IPS DF 19.7 (cell line): ENCODE results near the gene CDCA3.
"Not testable (repeated sequence)": the region's sequence is repeated elsewhere in the genome, so short reads cannot be mapped to it uniquely, and the experiment has no call there.

Source experiments
- DNase-seq: peaks from one replicate; pipeline ENCODE4 v3.0.0-alpha.2; 2013; ENCODE audit warnings: low read depth, low spot score

CDCA3 gene

DNA sequence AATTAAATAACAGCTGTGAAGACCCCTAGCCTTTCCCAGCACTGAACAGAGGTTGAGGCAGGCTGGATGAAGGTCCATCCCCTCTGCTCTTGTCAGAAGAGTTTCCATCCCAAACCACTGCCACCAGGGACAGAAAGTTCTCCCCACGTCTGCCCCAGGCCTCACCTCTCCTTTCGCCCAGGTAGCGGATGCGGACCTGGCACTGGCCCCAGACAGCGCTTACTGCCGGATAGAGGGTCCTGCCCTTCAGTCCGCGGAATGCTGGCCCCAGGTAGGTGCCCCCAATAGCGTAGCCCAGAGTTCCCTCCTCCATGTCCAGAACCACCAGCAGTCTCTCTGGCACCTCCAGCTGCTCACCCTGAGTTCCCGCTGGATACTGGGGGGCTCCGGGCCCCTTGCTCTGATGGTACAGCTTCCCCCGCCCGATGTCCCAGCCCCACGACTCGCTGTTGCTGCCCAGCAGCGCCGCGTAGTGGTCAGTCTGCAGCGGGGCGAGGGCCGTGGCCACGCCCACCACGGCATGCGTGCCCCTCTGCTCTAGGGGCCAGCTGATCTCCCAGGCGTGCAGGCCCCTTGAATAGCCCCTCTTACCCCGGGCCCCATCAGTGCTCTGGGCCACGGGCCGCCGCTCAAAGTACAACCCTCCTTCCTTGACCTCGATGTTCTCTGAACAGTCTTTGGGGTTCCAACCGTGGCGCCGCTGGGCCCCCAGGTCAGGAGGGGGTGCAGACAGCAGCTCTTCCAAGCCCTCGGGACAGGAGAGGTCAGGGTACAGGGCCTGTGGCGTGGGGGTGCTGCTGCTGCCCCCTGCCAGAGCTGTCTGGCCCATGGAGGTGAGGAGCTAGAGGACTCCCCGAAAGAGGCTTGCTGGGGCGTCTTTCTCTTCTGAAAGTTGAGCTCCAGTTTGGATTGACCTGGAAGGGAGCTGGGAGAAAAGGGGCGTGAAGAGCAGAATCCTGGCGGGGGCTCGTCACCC lies 21.3 kb upstream of the CDCA3 start:
- no peak for DNase-seq

GRCh38 chr12:6871052-6871957 lies 20.2 kb upstream of the CDCA3 start:
- DNase-seq = no peak

- DNase-seq = not testable (repeated sequence)
Measured at GRCh38 chr12:6870304-6870703, 19.2 kb upstream of the CDCA3 start.

DNA sequence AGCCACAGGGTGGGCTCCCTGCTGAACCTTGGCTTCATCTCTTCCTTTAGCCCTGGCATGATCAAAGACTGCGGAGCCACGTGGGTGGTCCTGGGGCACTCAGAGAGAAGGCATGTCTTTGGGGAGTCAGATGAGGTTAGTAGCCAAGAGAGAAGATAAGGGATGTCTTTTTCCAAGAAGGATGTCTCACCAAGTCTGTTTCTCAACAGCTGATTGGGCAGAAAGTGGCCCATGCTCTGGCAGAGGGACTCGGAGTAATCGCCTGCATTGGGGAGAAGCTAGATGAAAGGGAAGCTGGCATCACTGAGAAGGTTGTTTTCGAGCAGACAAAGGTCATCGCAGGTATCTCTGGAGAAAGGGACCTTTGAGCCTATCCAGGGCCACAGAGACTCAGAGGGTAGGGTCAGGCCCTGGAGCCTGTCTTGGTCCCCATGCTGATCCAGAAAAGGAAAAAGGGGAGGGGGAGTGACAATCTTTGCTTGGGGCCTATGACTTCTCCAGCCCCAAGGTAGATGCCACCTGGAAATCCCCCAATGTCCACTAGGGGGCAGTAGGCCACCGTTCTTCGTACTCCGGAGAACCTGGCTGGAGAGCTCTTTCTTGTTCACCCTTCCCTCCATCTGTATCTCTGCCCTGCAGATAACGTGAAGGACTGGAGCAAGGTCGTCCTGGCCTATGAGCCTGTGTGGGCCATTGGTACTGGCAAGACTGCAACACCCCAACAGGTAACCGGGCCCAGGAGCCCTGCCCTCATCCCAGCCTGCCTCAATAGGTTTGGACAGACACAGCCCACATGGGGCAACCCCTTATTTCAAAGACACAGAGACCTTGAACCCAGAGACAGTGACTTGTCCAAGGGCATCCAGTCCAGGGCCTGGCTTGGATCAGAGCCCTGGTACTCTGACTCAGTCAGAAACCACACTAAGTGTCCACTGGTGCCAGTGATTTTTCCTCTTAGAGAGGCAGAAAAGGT lies 18.2 kb upstream of the CDCA3 start:
- DNase-seq = no peak

GRCh38 chr12:6868211-6869048 lies 17.3 kb upstream of the CDCA3 start:
- DNase-seq = no peak

GRCh38 chr12:6867413-6868210 lies 16.5 kb upstream of the CDCA3 start, which contains the start of gene TPI1:
Gene TPI1 (plus strand): TSS chr12:6867531. CDS start chr12:6867567, 36 bp downstream.
- DNase-seq = no peak

DNA sequence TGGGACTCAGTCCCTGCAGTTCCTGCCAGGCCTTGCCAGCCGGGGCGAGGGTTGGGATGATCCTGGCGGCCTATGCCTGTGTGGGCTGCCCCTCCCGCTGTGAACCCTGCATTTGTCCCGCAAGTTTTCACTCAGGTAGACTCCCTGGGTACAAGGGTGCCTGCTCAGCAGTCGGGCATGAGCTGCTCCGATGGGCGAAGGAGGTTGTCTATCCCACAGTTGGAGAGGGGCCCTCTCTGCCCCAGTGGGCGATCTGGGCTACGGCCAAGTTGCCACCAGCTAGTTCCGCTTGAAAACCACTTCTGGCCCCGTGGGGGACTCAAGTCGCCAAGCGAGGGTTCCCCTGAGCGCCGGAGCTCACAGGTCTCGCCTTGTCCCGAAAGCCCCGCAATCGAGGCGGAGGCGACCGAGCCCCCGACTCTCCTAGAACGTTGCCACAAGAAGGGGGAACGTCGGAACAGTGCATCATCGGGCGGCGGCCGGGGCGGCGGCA lies 15.9 kb upstream of the CDCA3 start:
- DNase-seq = no peak

DNA sequence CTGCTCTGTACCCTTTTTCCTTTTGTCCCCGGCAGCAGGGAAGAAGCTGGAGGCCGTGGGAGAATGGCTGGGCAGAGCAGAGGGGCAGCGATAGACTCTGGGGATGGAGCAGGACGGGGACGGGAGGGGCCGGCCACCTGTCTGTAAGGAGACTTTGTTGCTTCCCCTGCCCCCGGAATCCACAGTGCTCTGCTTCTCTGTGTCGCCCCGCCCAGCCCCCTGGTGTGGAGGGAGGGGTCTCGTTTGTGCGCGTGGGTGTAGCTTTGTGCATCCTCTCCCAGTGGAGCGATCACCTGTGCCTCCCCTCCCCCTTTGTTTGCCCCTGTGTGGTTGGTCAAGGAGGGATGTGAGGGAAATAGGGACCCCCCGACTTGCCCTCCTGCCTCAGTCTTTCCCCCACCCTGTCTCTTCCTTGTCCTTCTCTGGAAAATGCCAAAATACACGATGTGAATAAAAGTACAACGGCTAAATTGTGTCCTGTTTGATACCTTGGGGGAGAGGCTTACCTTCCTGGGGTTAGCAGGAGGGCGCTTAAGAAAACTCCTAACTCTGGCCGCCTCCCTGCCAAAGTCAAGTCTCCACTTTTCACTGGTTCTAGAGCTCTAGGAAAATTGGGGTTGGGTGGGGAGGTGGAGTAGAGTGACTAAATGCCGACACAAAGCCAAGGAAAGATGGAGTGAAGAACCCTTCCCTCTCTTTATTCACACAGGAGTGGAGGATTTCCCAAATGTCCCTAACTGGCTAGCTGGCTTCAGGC lies 15.3 kb upstream of the CDCA3 start:
- no peak for DNase-seq

GRCh38 chr12:6865307-6865706 lies 14.2 kb upstream of the CDCA3 start:
- DNase-seq = not testable (repeated sequence)

DNA sequence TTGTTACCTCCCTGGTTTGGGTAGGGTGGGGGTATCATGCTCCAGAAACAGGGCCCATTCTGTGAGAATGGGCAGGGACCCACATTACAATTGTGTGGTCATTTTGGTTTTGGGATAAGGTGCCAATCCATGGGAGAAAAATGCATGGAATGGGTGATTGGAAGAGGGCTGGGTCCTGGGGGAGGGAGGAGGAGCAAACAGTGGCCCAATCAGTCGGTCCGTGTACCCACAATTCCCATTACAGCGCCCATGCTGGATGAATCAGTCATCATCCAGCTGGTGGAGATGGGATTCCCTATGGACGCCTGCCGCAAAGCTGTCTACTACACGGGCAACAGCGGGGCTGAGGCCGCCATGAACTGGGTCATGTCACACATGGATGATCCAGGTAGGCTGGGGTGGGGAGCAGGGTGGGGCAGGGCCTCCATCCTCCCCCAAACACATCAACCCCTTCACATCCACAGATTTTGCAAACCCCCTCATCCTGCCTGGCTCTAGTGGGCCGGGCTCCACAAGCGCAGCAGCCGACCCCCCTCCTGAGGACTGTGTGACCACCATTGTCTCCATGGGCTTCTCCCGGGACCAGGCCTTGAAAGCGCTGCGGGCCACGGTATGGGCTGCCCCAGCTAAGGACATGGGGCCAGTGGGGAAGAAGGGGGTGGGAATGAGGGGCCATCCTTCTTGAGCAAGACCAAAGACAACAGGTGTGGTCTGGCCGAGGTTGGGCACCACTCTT lies 12.7 kb upstream of the CDCA3 start:
- DNase-seq = no peak

DNA sequence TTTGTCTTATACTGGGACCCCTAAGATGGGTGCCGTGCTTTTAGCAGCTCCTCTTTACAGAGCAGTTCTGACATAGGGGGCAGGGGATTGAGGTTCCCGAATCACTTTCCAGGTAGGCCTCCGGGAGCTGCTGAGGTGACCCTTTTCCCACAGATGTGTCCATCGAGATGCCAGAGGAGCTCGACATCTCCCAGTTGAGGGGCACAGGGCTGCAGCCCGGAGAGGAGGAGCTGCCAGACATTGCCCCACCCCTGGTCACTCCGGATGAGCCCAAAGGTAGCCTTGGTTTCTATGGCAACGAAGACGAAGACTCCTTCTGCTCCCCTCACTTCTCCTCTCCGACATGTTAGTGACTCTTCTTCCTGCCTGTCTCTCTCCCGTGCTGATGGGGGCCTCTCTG lies 11.9 kb upstream of the CDCA3 start:
- DNase-seq = no peak

DNA sequence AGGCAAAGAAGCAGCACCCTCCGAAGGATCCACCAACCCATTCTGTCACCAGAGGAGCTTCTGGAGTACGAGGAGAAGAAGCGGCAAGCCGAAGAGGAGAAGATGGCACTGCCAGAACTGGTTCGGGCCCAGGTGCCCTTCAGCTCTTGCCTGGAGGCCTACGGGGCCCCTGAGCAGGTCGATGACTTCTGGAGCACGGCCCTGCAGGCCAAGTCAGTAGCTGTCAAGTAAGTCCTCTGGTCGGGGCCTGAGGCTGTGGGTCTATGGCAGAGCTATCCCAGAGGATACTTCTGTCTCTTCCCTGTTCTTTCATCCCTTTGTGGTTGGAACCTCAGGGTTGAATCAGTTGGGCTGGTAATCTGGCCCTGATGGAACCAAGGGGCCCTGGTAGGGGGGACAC lies 10.3 kb upstream of the CDCA3 start:
- DNase-seq = no peak

DNA sequence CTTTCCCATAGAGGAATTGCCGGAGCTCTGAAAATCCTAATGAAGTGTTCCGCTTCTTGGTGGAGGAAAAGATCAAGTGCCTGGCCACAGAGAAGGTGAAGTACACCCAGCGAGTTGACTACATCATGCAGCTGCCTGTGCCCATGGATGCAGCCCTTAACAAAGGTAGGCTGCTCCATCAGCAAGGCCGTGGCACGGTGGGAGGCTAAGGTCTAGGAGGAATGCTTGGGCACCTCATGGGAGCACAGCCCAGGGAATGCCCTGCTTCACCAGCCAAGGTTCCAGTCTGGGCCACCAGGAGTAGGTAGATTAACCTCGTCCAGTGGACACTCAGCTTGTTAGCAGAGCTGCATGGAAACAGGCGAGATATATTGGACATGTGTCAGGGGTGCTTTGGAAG lies 9.9 kb upstream of the CDCA3 start:
- no peak for DNase-seq

GRCh38 chr12:6860116-6860515 lies 9.0 kb upstream of the CDCA3 start:
- DNase-seq = no peak

DNA sequence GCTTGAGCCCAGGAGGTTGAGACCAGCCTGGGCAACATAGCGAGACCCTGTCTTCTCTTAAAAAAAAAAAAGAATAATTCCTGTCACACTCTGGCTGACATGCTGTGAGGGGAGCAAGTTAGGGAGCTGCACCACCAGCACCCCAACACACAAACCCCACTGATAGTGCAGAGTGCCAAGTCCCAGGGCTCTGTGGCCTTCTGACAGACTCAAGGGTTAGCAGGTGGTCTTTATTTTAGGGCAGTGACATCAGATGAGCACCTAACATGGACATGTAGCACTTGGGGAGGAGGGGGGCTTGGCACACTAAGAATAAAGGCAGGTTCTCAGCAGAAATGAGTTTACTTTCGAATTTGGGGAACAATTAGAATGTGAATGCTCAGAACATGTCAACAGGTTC lies 7.7 kb upstream of the CDCA3 start:
- no peak for DNase-seq

- no peak for DNase-seq
Measured at GRCh38 chr12:6855322-6855721, 4.2 kb upstream of the CDCA3 start.

- DNase-seq = no peak
Measured at GRCh38 chr12:6854036-6854435, 3.0 kb upstream of the CDCA3 start.

GRCh38 chr12:6853626-6854025 lies 2.5 kb upstream of the CDCA3 start:
- no peak for DNase-seq
